Fibroblast of lung (primary cell): ENCODE results near the gene SPATA17.

Experiments used
- EZH2 ChIP-seq: IDR thresholded peaks from 2 replicates; pipeline ENCODE4 v1.5.1; 2012; ENCODE audit warnings: low read length, control low read depth, mild to moderate bottlenecking; ENCODE audit errors: missing control alignments
- TF ChIP-seq, protein P1 (sequence below), 2 donors: IDR thresholded peaks in 1 of 2; conservative IDR thresholded peaks in 1 of 2; 1 replicate in 1 of 2; 2 replicates in 1 of 2; pipeline ENCODE4 v1.5.1; 2011 to 2012; ENCODE audit warnings: low read length in 2 of 2, control low read depth in 1 of 2, inconsistent platforms in 1 of 2, low read depth in 1 of 2, mild to moderate bottlenecking in 1 of 2

DNA sequence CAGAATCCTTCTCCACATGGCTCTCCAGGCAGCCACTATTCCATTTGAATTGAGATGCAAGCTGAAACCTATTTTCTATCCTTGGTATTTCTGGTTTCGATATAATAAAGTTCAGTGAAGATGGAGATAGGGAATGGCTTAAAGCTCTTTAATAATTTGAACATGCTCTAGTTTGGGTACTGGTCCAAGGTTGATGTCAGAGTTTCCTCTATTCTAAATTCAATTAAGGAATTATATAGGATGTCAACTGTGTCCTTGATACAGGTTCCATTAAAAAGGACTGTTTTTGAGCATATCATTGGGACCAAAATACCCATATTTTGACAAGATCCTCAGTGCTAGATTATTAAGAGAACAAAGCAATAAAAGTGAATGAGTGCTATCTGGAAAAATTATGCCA lies 245.3 kb downstream of the SPATA17 start:
- TF ChIP-seq, protein P1, sequence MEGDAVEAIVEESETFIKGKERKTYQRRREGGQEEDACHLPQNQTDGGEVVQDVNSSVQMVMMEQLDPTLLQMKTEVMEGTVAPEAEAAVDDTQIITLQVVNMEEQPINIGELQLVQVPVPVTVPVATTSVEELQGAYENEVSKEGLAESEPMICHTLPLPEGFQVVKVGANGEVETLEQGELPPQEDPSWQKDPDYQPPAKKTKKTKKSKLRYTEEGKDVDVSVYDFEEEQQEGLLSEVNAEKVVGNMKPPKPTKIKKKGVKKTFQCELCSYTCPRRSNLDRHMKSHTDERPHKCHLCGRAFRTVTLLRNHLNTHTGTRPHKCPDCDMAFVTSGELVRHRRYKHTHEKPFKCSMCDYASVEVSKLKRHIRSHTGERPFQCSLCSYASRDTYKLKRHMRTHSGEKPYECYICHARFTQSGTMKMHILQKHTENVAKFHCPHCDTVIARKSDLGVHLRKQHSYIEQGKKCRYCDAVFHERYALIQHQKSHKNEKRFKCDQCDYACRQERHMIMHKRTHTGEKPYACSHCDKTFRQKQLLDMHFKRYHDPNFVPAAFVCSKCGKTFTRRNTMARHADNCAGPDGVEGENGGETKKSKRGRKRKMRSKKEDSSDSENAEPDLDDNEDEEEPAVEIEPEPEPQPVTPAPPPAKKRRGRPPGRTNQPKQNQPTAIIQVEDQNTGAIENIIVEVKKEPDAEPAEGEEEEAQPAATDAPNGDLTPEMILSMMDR (conservative IDR thresholded peaks at IDR 0.05 in 1 of 2, IDR thresholded peaks at IDR 0.05 in 1 of 2; ENCODE audit: low read depth in 1 of 2, low read length in 2 of 2): no peak
- TF ChIP-seq EZH2: no peak
